Skeletal muscle satellite cell (primary cell): ENCODE results near the gene HERPUD2.
"Not testable (repeated sequence)": the region's sequence is repeated elsewhere in the genome, so short reads cannot be mapped to it uniquely, and the experiment has no call there.

ENCODE experiments used
- H3K27me3 ChIP-seq: 2 replicates; pipeline ENCODE4 v1.7.0; 2013; ENCODE audit warnings: low read length; ENCODE audit not compliant: control insufficient read depth, insufficient read depth
- H3K36me3 ChIP-seq: 2 replicates; pipeline ENCODE4 v1.7.0; 2013; ENCODE audit warnings: mild to moderate bottlenecking, control low read depth, low read length; ENCODE audit not compliant: insufficient read depth
- H3K4me1 ChIP-seq: 2 replicates; pipeline ENCODE4 v1.7.0; 2013; ENCODE audit warnings: low read length; ENCODE audit not compliant: control insufficient read depth, insufficient read depth
- H3K4me2 ChIP-seq: 2 replicates; pipeline ENCODE4 v1.7.0; 2013; ENCODE audit warnings: mild to moderate bottlenecking, low read length
- H3K4me3 ChIP-seq: 2 replicates; pipeline ENCODE4 v1.7.0; 2013; ENCODE audit warnings: low read length
- H3K9ac ChIP-seq: 2 replicates; pipeline ENCODE4 v1.7.0; 2013; ENCODE audit warnings: mild to moderate bottlenecking, low read depth, low read length, moderate library complexity
- H3K9me3 ChIP-seq: replicated peaks from 2 replicates; pipeline ENCODE4 v1.7.0; 2013; ENCODE audit warnings: mild to moderate bottlenecking, control low read depth, low read length

The HERPUD2 gene

GRCh38 chr7:35670856-35671569, 23.9 kb downstream of the HERPUD2 start:
- Histone ChIP-seq H3K9ac (no peak overlapping the region), H3K27me3 (no peaks in the 10 kb centered on the region), H3K36me3 (peaks cover 18% of the 10 kb centered on the region)

GRCh38 chr7:35660411-35660810, 34.5 kb downstream of the HERPUD2 start:
- not testable (repeated sequence) for H3K9ac ChIP-seq, H3K4me3 ChIP-seq, H3K36me3 ChIP-seq, H3K27me3 ChIP-seq, H3K4me1 ChIP-seq, H3K9me3 ChIP-seq, H3K4me2 ChIP-seq

More at GRCh38 chr7:35670856-35671569, 23.9 kb downstream of the HERPUD2 start:
- Histone ChIP-seq H3K4me3 (no peak overlapping the region), H3K9me3 (no peaks in the 10 kb centered on the region), H3K4me1 (peaks cover 8% of the 10 kb centered on the region), H3K4me2 (no peak overlapping the region)

GRCh38 chr7:35658606-35659201, 36.2 kb downstream of the HERPUD2 start:
- H3K4me1 ChIP-seq, result no peaks in the 10 kb centered on the region
- no peak overlapping the region for H3K9ac ChIP-seq
- H3K27me3 ChIP-seq, result no peaks in the 10 kb centered on the region
- no peak overlapping the region for H3K4me2 ChIP-seq
- H3K4me3 ChIP-seq, result no peak overlapping the region
- no peaks in the 10 kb centered on the region for H3K9me3 ChIP-seq
- H3K36me3 ChIP-seq, result peaks cover 5% of the 10 kb centered on the region

GRCh38 chr7:35657125-35657524, 37.8 kb downstream of the HERPUD2 start:
- Histone ChIP-seq H3K4me3 (no peak overlapping the region), H3K9ac (no peak overlapping the region), H3K27me3 (no peaks in the 10 kb centered on the region), H3K4me2 (no peak overlapping the region), H3K9me3 (no peaks in the 10 kb centered on the region), H3K4me1 (no peaks in the 10 kb centered on the region), H3K36me3 (peaks cover 5% of the 10 kb centered on the region)

- H3K36me3 ChIP-seq, H3K4me3 ChIP-seq, H3K9me3 ChIP-seq, H3K9ac ChIP-seq, H3K4me1 ChIP-seq, H3K27me3 ChIP-seq, H3K4me2 ChIP-seq: not testable (repeated sequence)
Measured at GRCh38 chr7:35654558-35654957, 40.4 kb downstream of the HERPUD2 start.

- no peak overlapping the region for H3K4me2 ChIP-seq
- no peak overlapping the region for H3K4me3 ChIP-seq
- H3K36me3 ChIP-seq, result peaks cover 12% of the 10 kb centered on the region
- H3K9me3 ChIP-seq, result no peaks in the 10 kb centered on the region
- H3K9ac ChIP-seq, result no peak overlapping the region
- peaks cover 3% of the 10 kb centered on the region for H3K4me1 ChIP-seq
- H3K27me3 ChIP-seq, result no peaks in the 10 kb centered on the region
Measured at GRCh38 chr7:35652124-35652523, 42.8 kb downstream of the HERPUD2 start.

GRCh38 chr7:35650751-35651150, 44.2 kb downstream of the HERPUD2 start:
- Histone ChIP-seq H3K4me2 (no peak overlapping the region), H3K36me3 (peaks cover 7% of the 10 kb centered on the region), H3K4me3 (no peak overlapping the region), H3K4me1 (peaks cover 10% of the 10 kb centered on the region), H3K9me3 (no peaks in the 10 kb centered on the region), H3K27me3 (no peaks in the 10 kb centered on the region), H3K9ac (no peak overlapping the region)

- H3K36me3 ChIP-seq, result peaks cover 7% of the 10 kb centered on the region
- no peaks in the 10 kb centered on the region for H3K9me3 ChIP-seq
- H3K4me2 ChIP-seq, result no peak overlapping the region
- H3K4me3 ChIP-seq, result no peak overlapping the region
- no peaks in the 10 kb centered on the region for H3K27me3 ChIP-seq
- peaks cover 10% of the 10 kb centered on the region for H3K4me1 ChIP-seq
- H3K9ac ChIP-seq, result no peak overlapping the region
Measured at GRCh38 chr7:35649711-35650110, 45.2 kb downstream of the HERPUD2 start.

GRCh38 chr7:35648367-35648766, 46.6 kb downstream of the HERPUD2 start:
- Histone ChIP-seq H3K4me1 (peaks cover 10% of the 10 kb centered on the region), H3K36me3 (peaks cover 7% of the 10 kb centered on the region), H3K4me3 (no peak overlapping the region), H3K9me3 (no peaks in the 10 kb centered on the region), H3K9ac (no peak overlapping the region), H3K27me3 (no peaks in the 10 kb centered on the region), H3K4me2 (no peak overlapping the region)

- Histone ChIP-seq H3K4me2 (no peak overlapping the region), H3K27me3 (no peaks in the 10 kb centered on the region), H3K36me3 (peaks cover 7% of the 10 kb centered on the region), H3K4me3 (no peak overlapping the region), H3K4me1 (peaks cover 10% of the 10 kb centered on the region), H3K9ac (no peak overlapping the region), H3K9me3 (no peaks in the 10 kb centered on the region)
Measured at GRCh38 chr7:35647171-35647574, 47.8 kb downstream of the HERPUD2 start.

GRCh38 chr7:35646289-35647023, 48.5 kb downstream of the HERPUD2 start:
- Histone ChIP-seq H3K27me3 (no peaks in the 10 kb centered on the region), H3K4me3 (no peak overlapping the region), H3K4me1 (peaks cover 10% of the 10 kb centered on the region), H3K9ac (no peak overlapping the region), H3K36me3 (peaks cover 7% of the 10 kb centered on the region), H3K9me3 (no peaks in the 10 kb centered on the region), H3K4me2 (no peak overlapping the region)
